DOHH2 (cell line): Measurements from ENCODE around the gene TCF21.
A peak's percentile ranks its signal among the peaks of the same experiment; 100 is the strongest.

Experiments
- H3F3A ChIP-seq: fragments of 200-600 bp; sonication (generic), shearing (Covaris generic); 2 replicates; pipeline ENCODE4 v1.6.0; 2016; ENCODE audit warnings: antibody characterized with exemption, mild to moderate bottlenecking; ENCODE audit not compliant: control insufficient read depth, insufficient read depth
- H3K27ac ChIP-seq: fragments of 200-600 bp; sonication (generic); 2 replicates; pipeline ENCODE4 v1.5.1; 2014; ENCODE audit warnings: low read depth, mild to moderate bottlenecking, low read length, moderate library complexity
- H3K27me3 ChIP-seq: fragments of 200-600 bp; sonication (generic); 2 replicates; pipeline ENCODE4 v1.6.1; 2014; ENCODE audit warnings: mild to moderate bottlenecking, low read length, mixed read lengths; ENCODE audit not compliant: control insufficient read depth
- H3K36me3 ChIP-seq: fragments of 200-600 bp; sonication (generic); 2 replicates; pipeline ENCODE4 v1.6.1; 2014; ENCODE audit warnings: mild to moderate bottlenecking, low read length, moderate library complexity, mixed read lengths; ENCODE audit not compliant: control insufficient read depth
- H3K4me1 ChIP-seq: fragments of 200-600 bp; sonication (generic); 2 replicates; pipeline ENCODE4 v1.6.1; 2014; ENCODE audit warnings: mild to moderate bottlenecking, low read length, mixed read lengths; ENCODE audit not compliant: control insufficient read depth
- H3K4me2 ChIP-seq: fragments of 200-600 bp; sonication (generic); 2 replicates; pipeline ENCODE4 v1.6.0; 2014; ENCODE audit warnings: mild to moderate bottlenecking, low read length, moderate library complexity
- H3K4me3 ChIP-seq: fragments of 200-600 bp; sonication (generic); 2 replicates; pipeline ENCODE4 v1.5.1; 2014; ENCODE audit warnings: mild to moderate bottlenecking, low read length, mixed read lengths
- H3K79me2 ChIP-seq: fragments of 200-600 bp; sonication (generic); 2 replicates; pipeline ENCODE4 v1.6.1; 2014; ENCODE audit warnings: mild to moderate bottlenecking, low read length, mixed read lengths; ENCODE audit not compliant: control insufficient read depth
- H3K9me2 ChIP-seq: fragments of 200-600 bp; sonication (generic); replicated peaks from 2 replicates; pipeline ENCODE4 v1.6.1; 2014; ENCODE audit warnings: mild to moderate bottlenecking, low read length, mixed read lengths; ENCODE audit not compliant: control insufficient read depth
- H3K9me3 ChIP-seq: fragments of 200-600 bp; sonication (generic); 2 replicates; pipeline ENCODE4 v1.6.1; 2014; ENCODE audit warnings: antibody characterized with exemption, low read length, mixed read lengths; ENCODE audit not compliant: control insufficient read depth, insufficient read depth
- H4K20me1 ChIP-seq: fragments of 200-600 bp; sonication (generic); 2 replicates; pipeline ENCODE4 v1.6.0; 2014; ENCODE audit warnings: low read depth, mild to moderate bottlenecking, antibody characterized with exemption, low read length, moderate library complexity; ENCODE audit not compliant: control insufficient read depth, insufficient read depth
- CTCF ChIP-seq: fragments of 200-600 bp; sonication (generic); IDR thresholded peaks from one replicate; pipeline ENCODE4 v1.5.1; 2014; ENCODE audit warnings: antibody characterized with exemption, mild to moderate bottlenecking, low read depth, low read length; ENCODE audit not compliant: poor library complexity, severe bottlenecking
- EZH2phosphoT487 ChIP-seq: fragments of 200-600 bp; sonication (generic); IDR thresholded peaks from 2 replicates; pipeline ENCODE4 v1.6.1; 2017; ENCODE audit warnings: borderline replicate concordance, mild to moderate bottlenecking, antibody characterized with exemption, low read length, moderate library complexity, mixed read lengths

Gene TCF21

GRCh38 chr6:133887880-133888230, 1.1 kb upstream of the TCF21 start:
- Histone ChIP-seq H4K20me1 (no peaks in the 10 kb centered on the region), H3K27ac (no peak overlapping the region), H3K9me3 (no peaks in the 10 kb centered on the region), H3K4me3 (no peak overlapping the region), H3F3A (no peaks in the 10 kb centered on the region), H3K4me1 (no peaks in the 10 kb centered on the region), H3K27me3 (peaks cover 37% of the 10 kb centered on the region), H3K4me2 (no peak overlapping the region), H3K36me3 (no peaks in the 10 kb centered on the region), H3K9me2 (no peaks in the 10 kb centered on the region), H3K79me2 (no peaks in the 10 kb centered on the region)
- TF ChIP-seq EZH2phosphoT487 (no peak), CTCF (no peak)

- Histone ChIP-seq H3K9me2 (no peaks in the 10 kb centered on the region), H3K4me2 (no peak overlapping the region), H3K9me3 (no peaks in the 10 kb centered on the region), H3K36me3 (no peaks in the 10 kb centered on the region), H3K4me1 (no peaks in the 10 kb centered on the region), H3F3A (no peaks in the 10 kb centered on the region), H3K27me3 (peaks cover 50% of the 10 kb centered on the region), H4K20me1 (no peaks in the 10 kb centered on the region), H3K27ac (no peak overlapping the region), H3K79me2 (no peaks in the 10 kb centered on the region), H3K4me3 (no peak overlapping the region)
- TF ChIP-seq EZH2phosphoT487 (no peak), CTCF (no peak)
Observed at GRCh38 chr6:133889557-133890403, 867 bp downstream of the TCF21 start.

GRCh38 chr6:133890711-133891148, 1.8 kb downstream of the TCF21 start:
- no peak overlapping the region for H3K4me3 ChIP-seq
- H3K36me3 ChIP-seq, result no peaks in the 10 kb centered on the region
- no peak for TF ChIP-seq CTCF
- peak; percentile 93; the same call in 1 of the 2 replicates for TF ChIP-seq EZH2phosphoT487
- no peaks in the 10 kb centered on the region for H3K9me3 ChIP-seq
- no peak overlapping the region for H3K4me2 ChIP-seq
- H3K27ac ChIP-seq, result no peak overlapping the region
- no peaks in the 10 kb centered on the region for H4K20me1 ChIP-seq
- no peaks in the 10 kb centered on the region for H3F3A ChIP-seq
- H3K9me2 ChIP-seq, result no peaks in the 10 kb centered on the region
- H3K79me2 ChIP-seq, result no peaks in the 10 kb centered on the region
- peaks cover 52% of the 10 kb centered on the region for H3K27me3 ChIP-seq
- no peaks in the 10 kb centered on the region for H3K4me1 ChIP-seq
